CD4-positive, alpha-beta T cell treated with Interferon gamma for 1 hour (primary cell): ENCODE results near the gene RGR.
"Not testable (repeated sequence)": the region's sequence is repeated elsewhere in the genome, so short reads cannot be mapped to it uniquely, and the experiment has no call there.

Source experiments
- DNase-seq: peaks from one replicate; pipeline ENCODE4 v3.0.0-alpha.2; 2020

RGR gene

DNA sequence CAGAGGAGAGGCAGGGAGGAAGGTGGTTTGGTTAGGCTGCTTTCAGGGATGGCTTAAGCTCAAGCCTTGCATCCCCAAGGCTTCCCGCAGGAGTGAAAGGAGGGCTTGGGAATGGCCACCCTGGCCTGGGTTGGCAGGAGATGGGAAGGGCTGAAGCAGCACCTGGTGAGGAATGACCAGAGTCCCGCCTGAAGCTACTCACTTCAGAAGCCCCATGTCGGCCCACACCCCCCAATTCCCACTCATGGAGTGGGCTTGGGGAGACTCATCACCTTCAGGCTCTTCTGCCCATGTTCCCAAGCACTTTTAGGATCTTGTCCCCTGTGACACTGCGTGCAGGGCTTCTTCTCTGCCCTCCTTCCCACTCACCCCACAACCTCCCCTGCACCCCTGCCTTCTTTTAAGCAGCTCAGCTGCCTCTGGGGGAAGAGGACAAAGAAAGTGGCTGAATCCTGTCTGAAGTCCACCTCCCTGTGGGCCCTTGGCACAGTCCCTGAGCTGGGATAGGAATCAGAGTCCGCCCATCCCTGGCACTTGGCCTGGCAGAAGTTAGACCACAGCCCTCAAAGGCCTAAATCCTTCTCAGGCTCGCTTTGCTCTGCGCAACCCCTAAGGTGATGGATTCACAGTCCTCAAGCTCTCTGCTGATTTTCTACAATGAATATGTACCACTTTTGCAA lies 16.5 kb downstream of the RGR start:
- no peak for DNase-seq

DNA sequence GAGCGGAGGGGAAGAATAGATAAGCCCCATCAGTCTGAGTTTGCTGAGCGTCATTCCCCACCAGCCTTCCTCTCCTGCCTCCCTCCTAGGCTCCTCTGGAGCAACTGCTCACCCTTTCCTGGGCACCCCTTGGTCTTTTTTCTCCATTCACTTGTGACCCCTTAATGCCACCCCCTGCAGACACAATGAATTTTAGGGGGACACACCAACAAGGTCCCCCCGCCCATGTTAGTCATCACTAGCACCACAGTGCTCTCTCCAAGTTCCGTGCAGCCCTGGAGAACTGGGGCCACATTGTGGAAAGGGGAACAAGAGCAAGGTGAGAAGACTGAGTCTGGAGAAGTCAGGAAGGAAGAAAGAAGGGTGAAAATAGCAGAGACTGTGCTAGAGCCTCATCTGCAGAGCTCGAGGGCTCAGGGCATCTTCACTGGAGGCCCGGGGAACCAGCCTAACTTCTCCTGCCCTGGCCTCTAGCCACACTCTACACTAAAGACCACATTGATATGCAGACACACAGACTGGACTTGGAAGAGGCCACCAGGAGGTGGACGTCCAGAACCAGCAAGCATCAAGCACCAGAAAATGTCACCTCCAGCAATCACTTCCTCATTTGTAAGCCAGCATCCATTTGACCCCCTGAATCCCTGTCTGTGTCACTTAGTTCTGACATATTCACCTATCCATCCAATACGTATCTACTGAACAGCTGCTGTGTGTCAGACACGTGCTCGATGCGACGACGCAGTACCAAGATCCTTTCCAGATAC lies 17.5 kb downstream of the RGR start:
- no peak for DNase-seq

DNA sequence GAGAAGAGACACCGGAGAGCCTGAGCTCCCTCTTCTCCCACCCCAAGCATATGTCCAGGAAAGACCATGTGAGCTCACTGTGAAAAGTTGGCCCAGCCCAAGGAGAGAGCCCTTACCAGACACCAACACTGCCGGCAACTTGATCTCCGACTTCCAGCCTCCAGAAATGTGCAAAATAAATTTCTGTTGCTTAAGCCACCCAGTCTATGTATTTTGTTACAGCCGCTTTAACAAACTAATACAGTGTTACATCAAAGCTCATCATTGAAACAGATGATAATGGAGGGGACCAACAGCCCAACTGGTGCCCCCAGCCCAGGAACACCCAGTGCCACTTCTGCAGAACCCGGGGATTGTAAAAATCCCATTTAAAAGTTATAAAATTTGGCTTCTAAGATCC lies 18.9 kb downstream of the RGR start:
- DNase-seq: no peak

DNA sequence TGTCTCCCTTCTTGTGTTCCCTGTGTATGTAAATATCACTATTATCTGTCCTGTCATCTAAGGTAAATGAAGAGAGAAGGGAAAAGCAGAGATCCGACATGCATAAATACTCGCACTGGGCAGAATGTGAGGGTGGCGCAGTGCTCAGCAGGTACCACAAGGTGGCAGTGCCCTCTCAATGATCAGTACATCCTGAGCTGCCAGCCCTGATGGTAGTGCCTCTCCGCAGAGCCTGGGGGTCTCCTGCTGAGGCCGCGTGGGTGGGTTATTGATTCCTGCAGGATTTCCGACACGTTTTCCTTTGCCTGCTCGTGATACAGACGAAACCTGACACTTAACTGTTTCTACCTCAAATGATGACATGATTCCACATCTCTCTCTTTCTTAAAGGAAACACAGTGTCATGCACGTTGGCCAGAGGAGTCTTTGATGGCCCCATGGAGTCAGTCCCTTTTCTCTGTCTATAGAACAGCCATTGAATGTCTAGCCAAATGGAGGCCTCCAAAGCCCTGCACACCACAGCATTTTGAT lies 19.8 kb downstream of the RGR start:
- DNase-seq: peak; percentile 57

DNA sequence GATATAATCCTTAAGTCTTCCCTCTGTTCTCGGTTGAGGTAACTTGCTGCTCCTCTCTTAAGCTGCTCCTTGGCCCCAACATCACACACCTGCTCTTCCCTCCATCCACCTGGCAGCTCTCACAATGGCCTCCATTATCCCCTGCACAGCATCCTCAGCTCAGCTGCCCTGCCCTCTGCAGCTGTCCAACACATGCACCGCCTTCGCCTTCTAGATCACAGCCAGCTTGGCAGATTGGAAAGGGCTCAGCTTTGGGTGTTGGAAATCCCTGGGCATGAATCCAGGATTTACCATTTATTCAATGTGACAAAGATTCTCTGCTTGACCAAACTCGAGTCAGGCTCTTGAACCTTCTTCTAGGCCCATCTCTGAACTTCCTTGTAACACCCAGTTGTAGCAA lies 20.6 kb downstream of the RGR start:
- no peak for DNase-seq

DNA sequence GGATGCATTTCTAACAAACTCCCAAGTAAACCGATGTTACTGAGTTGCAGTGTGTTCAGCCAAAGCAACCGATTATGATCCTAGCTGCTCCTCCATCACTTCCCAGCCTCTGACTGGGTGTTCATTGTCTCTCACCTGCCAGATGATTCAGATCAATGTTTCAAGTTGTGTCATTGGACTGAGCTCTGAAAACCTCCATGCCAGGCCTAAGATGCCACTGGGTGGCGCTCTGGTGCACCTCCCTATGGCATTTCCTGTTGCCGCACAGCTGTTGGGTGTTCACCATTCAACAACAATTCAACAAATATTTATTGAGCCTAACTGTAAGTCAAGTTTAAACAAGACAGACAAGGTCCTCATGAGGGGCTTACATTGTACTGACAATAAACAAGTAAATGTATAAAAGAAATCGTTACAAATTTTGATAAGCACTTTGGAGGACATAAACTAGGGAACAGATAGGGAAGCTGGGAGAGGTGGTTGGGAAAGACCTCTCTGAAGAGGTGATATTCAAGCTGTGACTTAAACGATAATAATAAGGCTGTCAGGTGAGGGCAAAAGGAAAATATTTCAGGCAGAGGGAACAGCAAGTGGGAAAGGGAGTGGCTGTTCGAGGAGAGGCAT lies 22.8 kb downstream of the RGR start:
- DNase-seq: peak; percentile 34

DNA sequence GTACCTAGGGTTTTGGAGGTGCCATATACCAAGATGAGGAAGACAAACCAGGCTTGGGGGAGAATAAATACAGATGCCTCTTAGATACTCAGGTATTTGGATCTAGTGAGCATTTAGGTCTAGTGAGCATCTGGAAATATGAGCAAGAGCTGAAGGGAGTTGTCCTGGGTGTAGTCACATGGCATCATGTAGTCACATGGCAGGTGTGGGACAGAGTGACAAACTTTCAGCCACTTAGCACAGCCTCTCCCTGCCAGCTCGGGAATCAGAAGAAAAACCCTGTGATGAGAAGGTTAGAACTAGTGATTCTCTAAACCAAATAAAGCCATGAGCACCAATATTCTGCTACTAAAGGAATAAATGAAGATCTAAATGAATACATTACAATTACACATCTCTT lies 24.3 kb downstream of the RGR start:
- DNase-seq: no peak

DNA sequence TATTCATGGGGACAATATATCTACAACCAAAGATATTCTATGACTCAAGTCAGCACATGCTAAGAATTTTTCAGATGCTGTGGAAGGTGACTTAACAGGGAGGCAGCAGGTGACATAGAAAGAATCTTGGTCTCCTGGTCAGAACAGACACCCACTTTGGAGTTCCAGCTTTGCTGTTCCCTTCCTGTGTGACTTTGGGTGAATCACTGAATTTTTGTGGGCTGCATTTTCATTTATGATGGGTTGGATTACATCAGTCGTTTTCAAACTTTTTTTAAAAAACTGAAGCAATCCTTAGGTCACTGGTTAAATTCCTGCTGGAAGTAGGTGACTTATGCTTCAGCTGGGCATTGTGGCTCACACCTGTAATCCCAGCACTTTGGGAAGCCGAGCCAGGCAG lies 24.9 kb downstream of the RGR start:
- DNase-seq: no peak

DNA sequence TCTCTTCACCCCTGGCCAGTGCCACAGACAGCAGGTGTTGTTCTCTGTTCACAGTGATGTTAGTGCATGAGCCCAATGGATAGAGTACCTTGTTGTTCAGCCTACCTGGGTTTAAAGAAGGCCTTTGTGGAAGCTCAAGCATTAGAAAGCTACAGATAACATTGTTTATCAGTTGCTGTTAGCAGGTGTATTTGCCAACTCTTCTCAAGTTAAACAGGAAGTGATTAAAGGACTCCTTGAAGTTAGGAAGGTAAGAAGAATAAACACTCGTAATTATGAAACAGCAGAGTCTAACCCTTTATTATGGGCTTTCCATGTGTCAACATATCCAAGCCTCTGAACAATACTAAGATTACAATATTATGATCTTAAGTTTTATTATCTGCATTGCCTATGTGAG lies 25.9 kb downstream of the RGR start:
- DNase-seq: no peak

DNA sequence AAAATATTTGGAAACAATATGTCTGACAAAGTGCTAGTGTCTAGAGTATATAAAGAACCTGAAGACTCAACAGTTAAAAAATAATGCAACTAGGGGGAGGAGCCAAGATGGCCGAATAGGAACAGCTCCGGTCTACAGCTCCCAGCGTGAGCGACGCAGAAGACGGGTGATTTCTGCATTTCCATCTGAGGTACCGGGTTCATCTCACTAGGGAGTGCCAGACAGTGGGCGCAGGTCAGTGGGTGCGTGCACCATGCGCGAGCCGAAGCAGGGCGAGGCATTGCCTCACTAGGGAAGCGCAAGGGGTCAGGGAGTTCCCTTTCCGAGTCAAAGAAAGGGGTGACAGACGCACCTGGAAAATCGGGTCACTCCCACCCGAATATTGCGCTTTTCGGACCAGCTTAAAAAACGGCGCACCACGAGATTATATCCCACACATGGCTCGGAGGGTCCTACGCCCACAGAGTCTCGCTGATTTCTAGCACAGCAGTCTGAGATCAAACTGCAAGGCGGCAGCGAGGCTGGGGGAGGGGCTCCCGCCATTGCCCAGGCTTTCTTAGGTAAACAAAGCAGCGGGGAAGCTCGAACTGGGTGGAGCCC lies 35.1 kb downstream of the RGR start:
- not testable (repeated sequence) for DNase-seq

DNA sequence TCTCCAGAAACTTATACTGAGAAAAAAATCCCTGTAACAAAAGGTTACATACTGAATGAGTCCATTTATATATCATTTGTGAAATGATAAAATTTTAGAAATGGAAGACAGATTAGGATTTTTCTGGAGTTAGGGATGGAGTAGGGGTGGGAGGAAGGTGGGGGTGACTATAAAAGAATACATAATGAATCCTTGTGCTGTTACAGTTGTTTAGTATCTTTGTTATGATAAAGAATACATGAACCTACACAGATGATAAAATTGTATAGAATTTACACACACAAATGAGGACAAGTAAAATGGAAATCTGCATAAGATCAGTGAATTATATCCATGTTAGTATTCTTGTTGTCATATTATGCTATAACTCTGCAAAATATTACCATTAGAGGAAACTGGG lies 41.8 kb downstream of the RGR start:
- DNase-seq: no peak

DNA sequence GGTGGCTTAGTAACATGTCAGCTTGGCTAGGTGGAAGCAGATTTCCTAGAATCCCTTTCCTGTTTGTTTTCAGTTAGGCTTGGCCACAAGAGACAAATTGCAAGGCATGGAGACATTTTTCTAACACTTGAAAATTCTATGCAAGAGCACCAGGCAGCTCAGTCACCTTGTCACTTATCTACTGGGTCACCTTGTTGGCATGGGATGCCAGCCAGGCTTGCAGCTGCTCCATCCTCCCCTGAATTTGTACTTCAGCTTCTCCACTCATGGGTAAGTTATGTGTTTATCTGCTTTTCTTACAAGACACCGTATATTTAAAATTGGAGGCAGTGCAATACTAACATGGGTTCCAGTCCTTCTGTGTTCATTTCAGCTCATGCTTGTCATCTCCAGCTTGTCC lies 43.3 kb downstream of the RGR start:
- no peak for DNase-seq

DNA sequence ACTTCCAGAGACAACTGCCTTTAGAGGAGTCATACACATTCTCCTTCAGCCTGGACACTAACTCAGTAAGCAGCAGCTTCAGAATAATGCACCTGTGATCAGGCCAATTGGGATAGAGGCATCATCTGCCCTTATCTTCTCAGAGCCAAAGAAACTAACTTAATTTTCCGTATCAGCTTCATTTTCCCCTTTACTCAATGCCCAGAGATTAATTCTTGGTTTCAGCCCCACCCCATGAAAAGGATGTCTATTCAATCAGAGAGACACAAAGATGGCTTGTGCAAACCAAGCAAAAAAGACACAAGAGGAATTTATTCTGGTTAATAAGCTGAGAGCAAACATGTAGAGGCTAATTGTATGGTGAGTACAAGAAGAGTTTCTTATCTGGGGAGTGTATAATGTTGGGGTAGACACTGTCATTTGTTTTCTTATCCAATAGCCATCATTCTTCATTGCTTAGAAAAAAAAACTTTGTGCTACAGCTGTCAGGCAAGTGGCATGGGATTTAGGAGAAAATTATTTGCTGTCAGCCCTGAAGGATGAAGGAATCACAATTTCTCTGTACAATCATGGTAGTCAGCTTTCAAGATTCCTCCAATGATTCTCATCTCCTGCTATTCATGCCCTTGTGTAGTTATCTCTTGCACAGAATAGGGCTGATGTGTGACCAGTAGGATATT lies 44.8 kb downstream of the RGR start:
- DNase-seq: no peak

DNA sequence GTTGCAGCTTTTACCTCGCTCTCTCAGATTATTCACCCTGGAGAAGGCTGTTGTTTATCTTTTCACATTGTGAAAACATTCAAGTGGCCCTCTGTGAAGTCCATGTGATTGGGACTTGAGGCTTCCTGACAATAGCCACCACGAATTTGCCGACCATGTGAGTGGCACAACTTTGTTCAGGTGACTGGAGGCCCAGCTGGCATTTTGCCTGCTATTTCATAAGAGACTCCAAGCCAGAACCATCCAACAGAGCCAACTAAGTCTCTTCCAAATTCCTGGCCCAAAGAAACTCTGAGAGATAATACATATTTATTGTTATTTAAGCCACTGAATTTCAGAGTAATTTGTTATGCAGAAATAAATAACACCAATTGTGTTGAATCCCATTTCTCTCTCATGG lies 45.4 kb downstream of the RGR start:
- no peak for DNase-seq

DNA sequence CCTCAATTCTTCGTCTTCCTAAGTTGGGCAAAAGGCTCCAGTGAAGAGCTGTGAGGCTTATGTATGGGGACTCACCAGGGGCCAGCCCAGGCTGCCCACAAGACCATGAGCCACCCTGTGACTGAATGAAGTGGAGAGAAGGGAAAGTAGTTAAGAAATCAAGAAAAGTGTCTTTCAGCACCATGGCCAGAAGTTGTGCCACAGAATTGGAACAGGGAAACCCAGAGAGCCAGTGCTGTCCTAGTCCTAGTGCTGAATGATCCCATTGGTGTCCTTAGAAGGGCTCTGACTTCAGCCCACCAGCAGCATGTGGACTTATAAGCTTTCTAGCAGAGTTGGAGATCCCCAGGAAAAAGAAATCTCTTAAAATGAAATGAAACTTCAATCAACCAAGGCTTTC lies 46.5 kb downstream of the RGR start:
- DNase-seq: no peak

DNA sequence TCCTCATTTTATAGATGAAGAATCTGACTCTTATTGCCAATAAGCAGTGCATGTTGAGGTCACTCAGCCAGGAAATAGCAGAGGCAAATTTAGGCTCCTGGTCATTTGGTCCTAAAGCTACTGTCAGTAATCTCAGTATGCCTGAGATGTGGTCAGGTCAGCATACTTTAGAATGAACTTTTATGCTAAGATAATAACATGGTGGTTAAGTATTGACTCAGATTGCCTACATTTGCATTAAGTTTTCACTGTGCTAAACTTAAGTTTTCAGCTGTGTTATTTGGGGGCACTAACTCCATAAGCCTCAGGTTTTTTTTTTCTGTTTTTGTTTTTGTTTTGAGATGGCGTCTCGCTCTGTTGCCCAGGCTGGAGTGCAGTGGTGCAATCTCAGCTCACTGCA lies 47.6 kb downstream of the RGR start:
- no peak for DNase-seq

DNA sequence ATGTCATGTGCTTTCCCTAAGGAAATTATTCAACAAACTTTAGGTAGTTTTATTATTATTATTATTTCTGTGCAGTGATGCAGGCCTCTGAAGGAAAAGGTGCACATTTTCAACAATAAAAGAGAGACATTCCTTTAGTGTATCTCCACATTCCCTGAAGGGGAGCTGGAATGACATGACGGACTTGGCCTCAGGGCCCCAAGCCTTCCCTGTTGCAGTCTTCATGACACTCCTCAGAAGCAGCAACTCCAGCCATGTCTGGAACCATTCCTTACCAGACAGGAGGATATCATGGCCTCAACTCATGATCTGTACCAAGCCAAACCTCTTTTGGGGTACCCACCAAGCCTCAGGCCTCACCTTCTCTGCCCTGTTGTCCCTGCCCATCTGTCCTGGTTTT lies 48.3 kb downstream of the RGR start:
- DNase-seq: no peak

DNA sequence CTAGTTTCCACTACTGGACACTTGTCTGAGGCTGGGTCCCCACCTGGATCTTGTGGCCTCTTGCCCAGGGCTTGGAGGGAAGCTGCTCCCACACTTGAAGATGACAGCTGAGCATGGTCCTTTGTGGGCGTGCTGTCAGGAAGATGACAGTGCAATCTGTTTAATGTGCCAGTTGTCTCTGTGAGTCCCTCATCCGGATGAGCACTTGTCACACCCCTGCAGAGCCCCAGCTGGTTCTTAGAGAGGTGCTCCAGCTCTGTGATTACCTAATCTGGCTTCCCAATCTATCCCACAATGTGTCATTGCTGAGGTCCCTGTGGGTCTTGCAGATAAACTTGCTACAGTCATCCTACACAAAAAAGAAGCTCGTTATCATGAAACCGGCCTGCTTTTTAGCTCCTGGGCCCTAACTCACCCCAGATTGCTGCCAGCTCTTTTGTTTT lies 48.7 kb downstream of the RGR start:
- DNase-seq: no peak

DNA sequence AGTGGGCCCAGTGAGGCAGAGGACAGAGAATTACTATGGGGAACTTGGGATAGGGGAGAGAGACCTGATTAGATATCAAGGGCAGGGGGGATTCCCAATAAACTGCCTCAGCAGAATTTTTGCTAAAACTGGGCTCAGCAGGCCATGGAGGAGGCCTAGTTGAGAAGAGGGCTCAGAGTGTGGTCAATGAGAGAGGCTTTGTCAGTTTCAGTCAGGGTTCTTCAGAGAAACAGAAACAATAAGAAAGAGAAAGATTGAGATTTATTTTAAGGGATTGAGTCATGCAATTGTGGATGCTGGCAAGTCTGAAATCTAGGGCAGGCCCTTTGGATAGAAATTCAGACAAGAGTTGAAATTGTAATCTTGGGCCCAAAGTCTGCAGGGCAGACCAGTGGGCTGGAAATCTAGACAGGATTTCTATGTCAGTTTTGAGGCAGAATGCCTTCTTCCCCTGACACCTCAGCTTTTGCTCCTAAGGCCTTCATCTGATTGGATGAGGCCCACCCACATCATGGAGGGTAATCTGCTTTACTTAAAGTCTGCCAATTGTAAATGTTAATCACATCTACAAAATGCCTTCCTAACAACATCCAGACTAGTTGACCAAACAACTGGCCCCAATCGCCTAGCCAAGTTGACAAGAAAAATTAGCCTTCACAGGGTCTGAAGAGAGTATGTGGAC lies 50.1 kb downstream of the RGR start:
- DNase-seq: no peak

DNA sequence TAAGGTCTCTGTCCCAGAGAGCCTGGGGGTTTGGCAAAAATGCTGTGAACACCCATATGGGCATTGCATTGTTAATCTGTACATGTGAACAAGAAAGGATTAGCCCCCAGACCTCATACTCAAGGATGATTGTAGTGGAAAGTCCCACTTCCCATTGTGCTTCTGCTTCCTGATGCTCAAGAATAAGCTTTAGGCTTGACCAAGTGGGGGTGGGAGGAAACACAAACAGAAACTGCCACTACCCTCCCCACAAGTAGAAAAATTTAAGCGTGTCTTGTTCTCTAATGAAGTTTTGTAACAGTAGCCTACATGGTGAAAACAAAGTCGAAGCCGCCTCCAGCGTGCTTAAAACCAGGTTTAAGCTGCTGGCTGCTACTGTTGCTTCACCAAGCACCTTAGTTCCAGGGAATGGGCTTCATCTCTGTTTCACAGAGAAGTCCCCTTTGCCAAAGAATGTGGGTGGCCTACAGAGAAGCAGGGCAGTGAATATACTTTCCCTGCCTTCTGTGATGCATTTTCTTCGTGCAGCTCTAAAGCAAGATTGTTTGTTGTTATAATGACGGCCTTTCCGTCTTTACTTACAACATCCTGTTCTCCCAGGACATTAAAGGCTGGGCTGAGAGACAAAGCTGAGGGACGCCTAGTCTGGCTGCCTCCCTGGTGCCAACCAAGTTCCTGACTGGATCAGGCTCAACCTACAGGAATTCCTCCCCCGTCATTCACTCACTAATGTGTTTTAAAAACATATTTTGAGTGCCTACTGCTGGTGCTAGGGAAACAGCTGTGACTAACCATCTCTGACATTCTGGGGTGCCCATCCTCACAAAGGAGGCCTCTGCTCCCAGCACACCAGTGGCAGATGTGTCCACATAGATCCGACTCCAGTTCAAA lies 51.5 kb downstream of the RGR start:
- DNase-seq: no peak

DNA sequence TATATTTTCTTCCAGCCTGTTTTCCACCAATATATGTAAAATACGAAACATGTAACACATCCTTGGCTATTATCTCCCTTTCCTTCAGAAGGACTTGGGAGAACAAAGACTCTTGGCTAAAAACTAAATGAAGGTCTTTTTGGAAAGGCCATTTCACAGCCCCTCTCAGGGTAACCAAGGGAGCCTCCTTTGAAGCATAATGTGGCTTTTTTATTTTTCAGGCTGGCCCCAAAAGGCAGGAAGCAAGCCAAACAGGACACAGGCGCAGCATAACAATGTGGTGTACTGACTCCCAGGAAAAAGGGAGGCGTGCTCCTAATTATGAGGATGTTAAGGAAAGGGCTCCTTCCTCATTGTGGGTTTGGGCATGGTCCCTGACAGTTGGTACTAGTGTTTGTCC lies 53.2 kb downstream of the RGR start:
- no peak for DNase-seq
